Mucosa of rectum (tissue), 2 donors: Measurements from ENCODE around the gene ZDHHC13.

Experiments
- H3K27ac ChIP-seq, 2 donors: one replicate each; pipeline ENCODE4 v1.7.0; 2013; ENCODE audit warnings: inconsistent platforms in 2 of 2, low read depth in 2 of 2, low read length in 2 of 2
- H3K27me3 ChIP-seq, 2 donors: one replicate each; pipeline ENCODE4 v1.7.0; 2013; ENCODE audit warnings: low read length in 2 of 2; ENCODE audit not compliant: control insufficient read depth in 2 of 2, insufficient read depth in 2 of 2
- H3K36me3 ChIP-seq, 2 donors: one replicate each; pipeline ENCODE4 v1.7.0; 2013; ENCODE audit warnings: low read length in 2 of 2; ENCODE audit not compliant: control insufficient read depth in 2 of 2, insufficient read depth in 2 of 2
- H3K4me1 ChIP-seq, 2 donors: one replicate each; pipeline ENCODE4 v1.7.0; 2013; ENCODE audit warnings: low read length in 2 of 2, mild to moderate bottlenecking in 1 of 2; ENCODE audit not compliant: control insufficient read depth in 2 of 2, insufficient read depth in 2 of 2
- H3K4me3 ChIP-seq, 2 donors: one replicate each; pipeline ENCODE4 v1.7.0; 2013; ENCODE audit warnings: low read length in 2 of 2
- H3K9ac ChIP-seq, 2 donors: one replicate each; pipeline ENCODE4 v1.7.0; 2013; ENCODE audit warnings: low read length in 2 of 2, low read depth in 1 of 2, mild to moderate bottlenecking in 1 of 2
- H3K9me3 ChIP-seq, 2 donors: one replicate each; pipeline ENCODE4 v1.7.0; 2013; ENCODE audit warnings: low read length in 2 of 2; ENCODE audit not compliant: control insufficient read depth in 2 of 2
- donor health status: healthy.
- donor health status: Normal muscosa, but diverticular disease.

The ZDHHC13 gene

DNA sequence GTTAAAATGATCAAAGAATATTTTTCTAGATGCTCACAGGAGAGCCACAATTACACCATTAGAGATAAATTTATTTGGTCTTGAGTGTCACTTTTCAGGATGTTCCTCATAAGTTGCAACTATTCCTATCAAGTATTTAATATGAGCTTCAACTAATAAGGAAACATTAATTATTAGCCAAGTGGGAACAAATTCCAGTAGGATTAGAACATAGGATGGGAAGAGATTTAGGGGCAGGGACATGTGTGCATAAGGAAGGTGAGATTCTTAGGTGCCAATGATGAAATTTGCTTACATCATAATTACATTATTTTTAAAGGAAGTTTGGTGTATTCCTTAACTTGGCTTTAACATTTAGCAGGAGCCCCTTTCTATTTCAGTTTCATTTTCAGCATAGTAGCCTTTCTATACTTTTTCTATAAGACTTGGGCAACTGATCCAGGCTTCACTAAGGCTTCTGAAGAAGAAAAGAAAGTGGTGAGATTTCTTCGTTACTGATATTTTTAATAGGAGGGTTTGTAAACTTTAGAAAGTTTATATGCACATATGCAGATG is 46.1 kb downstream of the ZDHHC13 start:
- Histone ChIP-seq H3K27me3 (no peaks in the 10 kb centered on the region), H3K27ac (no peak overlapping the region), H3K4me3 (no peak overlapping the region), H3K36me3 (peaks cover 53 to 55% of the 10 kb centered on the region in 2 donors), H3K9me3 (no peaks in the 10 kb centered on the region), H3K4me1 (no peaks in the 10 kb centered on the region), H3K9ac (no peak overlapping the region)

DNA sequence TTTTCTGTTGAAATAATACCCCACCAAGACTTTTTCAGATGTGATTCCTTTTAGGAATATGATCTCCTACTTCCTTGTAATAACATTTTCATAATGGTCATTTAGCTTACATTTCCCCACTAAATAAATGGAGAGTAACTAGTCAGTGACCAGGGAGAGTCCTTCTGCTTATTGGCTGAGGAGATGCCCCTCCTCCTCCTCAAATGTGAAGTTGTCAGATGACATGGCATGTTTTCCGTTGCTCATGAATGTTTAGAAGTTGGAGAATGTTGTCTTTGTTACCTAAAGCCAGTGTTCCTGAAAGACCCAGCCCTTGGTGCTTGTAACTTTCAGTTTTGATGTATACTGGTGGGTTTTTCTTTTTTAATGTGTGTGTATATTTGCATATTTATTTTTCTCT is 46.6 kb downstream of the ZDHHC13 start:
- Histone ChIP-seq H3K27ac (no peak overlapping the region), H3K9ac (no peak overlapping the region), H3K4me1 (no peaks in the 10 kb centered on the region), H3K36me3 (peaks cover 56 to 59% of the 10 kb centered on the region in 2 donors), H3K27me3 (no peaks in the 10 kb centered on the region), H3K9me3 (no peaks in the 10 kb centered on the region), H3K4me3 (no peak overlapping the region)

DNA sequence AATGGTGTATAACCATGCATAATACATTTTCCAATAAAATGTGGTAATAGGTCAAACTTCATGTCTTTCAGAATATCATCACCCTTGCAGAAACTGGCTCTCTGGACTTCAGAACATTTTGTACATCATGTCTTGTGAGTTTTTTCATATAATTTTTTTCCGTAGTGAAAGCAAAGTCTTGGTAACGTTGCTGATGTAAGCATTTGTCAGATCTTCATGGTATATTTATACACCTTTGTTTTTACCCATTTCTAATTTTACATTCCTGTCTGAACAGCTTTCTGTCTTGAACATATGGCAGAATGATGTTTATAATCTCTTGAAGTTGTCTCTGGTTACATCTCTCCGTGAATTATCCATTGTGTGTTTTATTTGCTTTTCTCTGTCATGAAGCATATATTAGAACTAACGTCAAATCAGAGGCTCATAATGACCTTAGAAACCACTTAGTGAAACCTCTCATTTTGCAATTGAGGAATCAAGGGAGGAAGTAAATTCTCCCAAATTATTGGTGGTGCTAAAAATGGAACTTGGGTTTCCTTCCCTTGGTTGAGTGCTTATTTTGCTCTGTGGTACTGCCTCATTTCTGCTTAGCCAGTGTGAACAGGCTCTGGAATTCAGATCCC is 47.4 kb downstream of the ZDHHC13 start:
- no peak overlapping the region for H3K4me3 ChIP-seq
- no peaks in the 10 kb centered on the region for H3K27me3 ChIP-seq
- H3K36me3 ChIP-seq, result peaks cover 56 to 59% of the 10 kb centered on the region in 2 donors
- H3K4me1 ChIP-seq, result no peaks in the 10 kb centered on the region
- no peaks in the 10 kb centered on the region for H3K9me3 ChIP-seq
- no peak overlapping the region for H3K9ac ChIP-seq
- no peak overlapping the region for H3K27ac ChIP-seq

- Histone ChIP-seq H3K4me1 (no peaks in the 10 kb centered on the region), H3K27me3 (no peaks in the 10 kb centered on the region), H3K9ac (no peak overlapping the region), H3K4me3 (no peak overlapping the region), H3K36me3 (peaks cover 52 to 58% of the 10 kb centered on the region in 2 donors), H3K27ac (no peak overlapping the region), H3K9me3 (no peaks in the 10 kb centered on the region)
Measured at GRCh38 chr11:19164881-19165280, 47.9 kb downstream of the ZDHHC13 start.

GRCh38 chr11:19168090-19168489 is 51.1 kb downstream of the ZDHHC13 start:
- peaks cover 57 to 68% of the 10 kb centered on the region in 2 donors for H3K36me3 ChIP-seq
- no peaks in the 10 kb centered on the region for H3K4me1 ChIP-seq
- no peaks in the 10 kb centered on the region for H3K27me3 ChIP-seq
- no peak overlapping the region for H3K9ac ChIP-seq
- H3K4me3 ChIP-seq, result no peak overlapping the region
- no peaks in the 10 kb centered on the region for H3K9me3 ChIP-seq
- no peak overlapping the region for H3K27ac ChIP-seq

DNA sequence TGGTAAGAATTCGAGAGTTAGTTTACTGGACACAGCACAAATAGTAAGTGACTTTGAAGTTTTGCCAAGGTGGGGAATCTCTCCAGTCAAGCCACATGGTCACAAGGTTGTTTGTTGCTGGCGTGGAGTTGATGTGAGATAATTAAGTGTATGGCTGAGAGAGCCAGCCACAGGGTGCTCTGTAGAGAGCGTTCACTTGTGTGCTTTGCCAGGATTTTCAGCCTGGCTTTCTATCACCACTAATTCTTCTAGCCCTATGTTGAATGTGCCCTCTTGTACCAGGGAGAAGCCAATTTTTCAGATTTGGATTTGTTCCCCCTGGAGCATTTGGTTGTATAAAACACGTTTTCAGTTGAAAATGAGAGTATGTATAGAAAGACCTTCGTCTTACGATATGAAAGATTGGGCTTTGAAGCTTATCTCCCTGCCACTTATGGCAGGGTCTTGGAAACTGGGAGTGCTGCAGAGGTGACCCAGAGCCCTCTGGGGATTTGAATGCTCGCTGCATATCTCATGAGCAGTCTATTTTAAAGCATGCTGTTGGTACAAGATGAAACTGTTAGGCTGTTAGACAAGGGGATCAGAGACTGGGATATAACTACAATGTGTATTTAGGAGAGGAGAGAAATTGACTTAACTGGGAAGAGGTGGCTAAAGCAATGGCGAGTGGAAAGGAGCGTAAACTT is 56.2 kb downstream of the ZDHHC13 start:
- no peaks in the 10 kb centered on the region for H3K27me3 ChIP-seq
- no peaks in the 10 kb centered on the region for H3K4me1 ChIP-seq
- H3K36me3 ChIP-seq, result peaks cover 48 to 52% of the 10 kb centered on the region in 2 donors
- H3K9ac ChIP-seq, result no peak overlapping the region
- H3K4me3 ChIP-seq, result no peak overlapping the region
- no peaks in the 10 kb centered on the region for H3K9me3 ChIP-seq
- H3K27ac ChIP-seq, result no peak overlapping the region

DNA sequence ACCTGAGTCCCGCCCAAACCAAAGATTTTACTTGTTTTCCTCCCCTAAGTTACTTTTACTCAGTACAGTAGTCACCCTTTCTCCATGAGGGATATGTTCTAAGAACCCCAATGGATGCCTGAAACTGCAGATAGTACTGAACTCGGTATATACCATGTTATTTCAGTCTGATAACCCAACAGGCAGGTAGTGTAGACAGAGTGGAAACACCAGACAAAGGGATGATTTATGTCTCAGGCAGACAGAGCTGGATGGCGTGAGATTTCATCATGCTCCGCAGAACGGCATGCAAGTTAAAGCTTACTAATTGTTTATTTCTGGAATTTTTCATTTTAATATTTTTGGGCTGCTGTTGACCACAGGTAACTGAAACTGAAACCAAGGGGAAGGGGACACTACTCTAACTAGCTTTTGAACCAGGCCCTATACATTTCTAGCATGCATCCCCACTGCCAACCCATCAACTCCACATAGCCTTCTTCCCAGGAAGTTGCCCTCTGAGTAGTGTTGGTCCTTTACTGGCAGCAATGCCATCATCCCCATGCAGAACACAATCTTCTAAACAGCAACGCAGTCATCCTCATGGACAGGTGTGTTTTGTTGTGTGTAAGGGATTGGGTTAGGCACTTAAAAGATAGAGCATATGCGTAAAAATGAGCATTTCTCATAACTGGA is 57.1 kb downstream of the ZDHHC13 start:
- no peak overlapping the region for H3K9ac ChIP-seq
- peaks cover 42% of the 10 kb centered on the region in 2 donors for H3K36me3 ChIP-seq
- H3K4me1 ChIP-seq, result no peaks in the 10 kb centered on the region
- H3K4me3 ChIP-seq, result no peak overlapping the region
- H3K9me3 ChIP-seq, result no peaks in the 10 kb centered on the region
- H3K27ac ChIP-seq, result no peak overlapping the region
- no peaks in the 10 kb centered on the region for H3K27me3 ChIP-seq

DNA sequence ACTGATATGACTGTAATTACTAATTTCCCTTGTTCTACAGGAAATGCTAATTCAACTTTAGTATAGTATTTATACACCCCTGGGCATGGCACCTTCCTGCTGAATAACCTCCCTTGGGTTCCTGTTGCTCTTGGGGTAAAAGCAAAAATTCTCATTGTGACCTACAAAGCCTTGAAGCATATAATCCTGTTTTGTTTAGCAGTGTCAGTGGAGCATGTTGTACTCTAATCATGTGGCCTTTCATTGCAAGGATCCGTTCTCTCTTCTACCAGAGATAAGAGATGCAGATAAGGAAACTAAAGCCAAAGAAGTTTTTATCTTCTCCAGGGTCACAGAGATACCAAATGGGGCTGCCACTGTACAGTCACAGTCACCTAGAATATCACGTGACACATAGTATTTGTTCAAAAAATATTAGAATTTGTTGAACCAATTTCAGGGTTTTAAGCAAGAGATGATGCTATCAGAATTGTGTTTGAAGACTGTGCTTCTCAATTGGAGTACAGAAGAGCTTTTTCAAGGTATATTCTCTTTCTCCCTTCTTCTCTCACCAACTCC is 59.7 kb downstream of the ZDHHC13 start:
- Histone ChIP-seq H3K9me3 (no peaks in the 10 kb centered on the region), H3K27me3 (no peaks in the 10 kb centered on the region), H3K4me1 (no peaks in the 10 kb centered on the region), H3K27ac (no peak overlapping the region), H3K4me3 (no peak overlapping the region), H3K9ac (no peak overlapping the region), H3K36me3 (peaks cover 28 to 32% of the 10 kb centered on the region in 2 donors)

DNA sequence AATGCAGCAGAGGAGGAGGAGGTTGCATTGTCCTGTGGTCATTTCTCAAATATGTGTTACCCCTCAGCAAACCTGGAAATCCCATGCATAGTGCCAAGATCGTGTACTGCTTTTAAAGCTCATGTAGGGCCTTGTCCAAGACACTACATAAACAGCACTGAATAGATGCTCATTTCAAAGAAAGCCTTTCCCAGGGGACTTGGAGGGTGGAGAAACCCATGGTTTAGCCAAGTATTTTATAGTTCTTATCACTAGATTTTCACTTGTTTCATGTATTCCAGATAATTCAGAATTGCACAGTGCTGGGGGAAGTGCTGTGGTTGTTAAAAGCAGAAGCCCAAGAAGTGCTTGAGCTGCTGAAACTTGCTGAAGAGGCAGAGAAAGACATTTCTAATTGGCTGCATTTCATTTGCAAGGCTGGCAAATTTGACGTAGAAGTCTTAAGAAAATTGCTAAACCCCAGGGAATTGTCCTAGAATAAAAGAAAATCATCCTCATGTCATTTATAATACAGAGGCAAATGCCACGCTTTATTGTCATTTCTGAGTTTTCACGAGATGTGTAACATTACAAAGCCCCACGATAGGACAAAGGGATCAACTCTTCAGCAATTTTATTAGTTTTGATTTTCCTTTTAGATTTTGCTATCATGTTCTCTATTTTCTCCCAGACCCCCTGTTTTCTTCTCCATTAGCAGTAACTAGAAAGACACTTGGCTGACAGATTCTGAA is 64.7 kb downstream of the ZDHHC13 start:
- Histone ChIP-seq H3K4me1 (no peaks in the 10 kb centered on the region), H3K36me3 (peaks cover 2 to 7% of the 10 kb centered on the region in 2 donors), H3K9ac (no peak overlapping the region), H3K4me3 (no peak overlapping the region), H3K27ac (no peak overlapping the region), H3K27me3 (no peaks in the 10 kb centered on the region), H3K9me3 (no peaks in the 10 kb centered on the region)
